ENCODE data around the gene CCDC40. TPM values are rescaled to one million over a fixed set of nuclear protein-coding genes. Genes with fewer than 3 reads are reported as not detected.

The CCDC40 gene
- total RNA-seq, 4 donors from 2014 or later, result 2.8 to 54.5 (median 7.8) TPM

GRCh38 chr17:80095844-80096475 is 59.5 kb downstream of the CCDC40 start:
- Histone ChIP-seq H3K27ac (no peak overlapping the region), H3K4me1 (no peaks in the 10 kb centered on the region), H3K27me3 (no peaks in the 10 kb centered on the region), H3K36me3 (no peaks in the 10 kb centered on the region), H3K9me3 (no peaks in the 10 kb centered on the region), H3K4me3 (no peak overlapping the region)
- peak in 1 of 3 donors; percentile 46 for DNase-seq
- TF ChIP-seq CTCF (IDR thresholded peaks at IDR 0.05) (no peak), POLR2A (IDR thresholded peaks at IDR 0.05) (no peak)

GRCh38 chr17:80096561-80097021 is 60.1 kb downstream of the CCDC40 start:
- no peaks in the 10 kb centered on the region for H3K9me3 ChIP-seq
- no peak overlapping the region for H3K27ac ChIP-seq
- H3K4me3 ChIP-seq, result no peak overlapping the region
- no peak for DNase-seq
- H3K4me1 ChIP-seq, result peaks cover 0 to under 1% (median 0%) of the 10 kb centered on the region in 4 donors
- H3K27me3 ChIP-seq, result no peaks in the 10 kb centered on the region
- no peaks in the 10 kb centered on the region for H3K36me3 ChIP-seq
- TF ChIP-seq CTCF (IDR thresholded peaks at IDR 0.05) (no peak), POLR2A (IDR thresholded peaks at IDR 0.05) (no peak)

- no peaks in the 10 kb centered on the region for H3K36me3 ChIP-seq
- DNase-seq, result no peak
- no peak for TF ChIP-seq CTCF (IDR thresholded peaks at IDR 0.05)
These were observed 60.7 kb downstream of the CCDC40 start for GRCh38 chr17:80097127-80097621.

GRCh38 chr17:80097844-80098691 is 61.6 kb downstream of the CCDC40 start:
- DNase-seq, result no peak
- no peaks in the 10 kb centered on the region for H3K36me3 ChIP-seq

More at GRCh38 chr17:80097127-80097621, 60.7 kb downstream of the CCDC40 start:
- Histone ChIP-seq H3K4me3 (no peak overlapping the region), H3K27me3 (no peaks in the 10 kb centered on the region), H3K27ac (no peak overlapping the region), H3K4me1 (peaks cover 0 to 6% (median 4%) of the 10 kb centered on the region in 4 donors), H3K9me3 (no peaks in the 10 kb centered on the region)

More at GRCh38 chr17:80097844-80098691, 61.6 kb downstream of the CCDC40 start:
- TF ChIP-seq CTCF (IDR thresholded peaks at IDR 0.05) (no peak), POLR2A (IDR thresholded peaks at IDR 0.05) (no peak)
- no peaks in the 10 kb centered on the region for H3K9me3 ChIP-seq
- no peaks in the 10 kb centered on the region for H3K27me3 ChIP-seq
- no peak overlapping the region for H3K4me3 ChIP-seq
- H3K4me1 ChIP-seq, result peaks cover 0 to 7% (median 5%) of the 10 kb centered on the region in 4 donors
- no peak overlapping the region for H3K27ac ChIP-seq

All from Peyer's patch (tissue), 4 donors.